IPS-18a (cell line): ENCODE measurements around the gene GABRR1.

ENCODE experiments used
- H3K27ac ChIP-seq: one replicate; pipeline ENCODE4 v1.5.1; 2013; ENCODE audit warnings: low read length
- H3K27me3 ChIP-seq: one replicate; pipeline ENCODE4 v1.6.1; 2013; ENCODE audit warnings: mild to moderate bottlenecking, low read length; ENCODE audit not compliant: control insufficient read depth, insufficient read depth
- H3K36me3 ChIP-seq: one replicate; pipeline ENCODE4 v1.6.1; 2013; ENCODE audit warnings: low read depth, low read length; ENCODE audit not compliant: control insufficient read depth
- H3K4me1 ChIP-seq: one replicate; pipeline ENCODE4 v1.6.1; 2013; ENCODE audit warnings: low read depth, low read length; ENCODE audit not compliant: control insufficient read depth
- H3K4me3 ChIP-seq: one replicate; pipeline ENCODE4 v1.5.1; 2013; ENCODE audit warnings: low read length
- H3K9ac ChIP-seq: one replicate; pipeline ENCODE4 v1.6.1; 2013; ENCODE audit warnings: mild to moderate bottlenecking, low read length, moderate library complexity
- H3K9me3 ChIP-seq: one replicate; pipeline ENCODE4 v1.6.1; 2013; ENCODE audit warnings: low read depth, low read length; ENCODE audit not compliant: control insufficient read depth

Gene GABRR1

DNA sequence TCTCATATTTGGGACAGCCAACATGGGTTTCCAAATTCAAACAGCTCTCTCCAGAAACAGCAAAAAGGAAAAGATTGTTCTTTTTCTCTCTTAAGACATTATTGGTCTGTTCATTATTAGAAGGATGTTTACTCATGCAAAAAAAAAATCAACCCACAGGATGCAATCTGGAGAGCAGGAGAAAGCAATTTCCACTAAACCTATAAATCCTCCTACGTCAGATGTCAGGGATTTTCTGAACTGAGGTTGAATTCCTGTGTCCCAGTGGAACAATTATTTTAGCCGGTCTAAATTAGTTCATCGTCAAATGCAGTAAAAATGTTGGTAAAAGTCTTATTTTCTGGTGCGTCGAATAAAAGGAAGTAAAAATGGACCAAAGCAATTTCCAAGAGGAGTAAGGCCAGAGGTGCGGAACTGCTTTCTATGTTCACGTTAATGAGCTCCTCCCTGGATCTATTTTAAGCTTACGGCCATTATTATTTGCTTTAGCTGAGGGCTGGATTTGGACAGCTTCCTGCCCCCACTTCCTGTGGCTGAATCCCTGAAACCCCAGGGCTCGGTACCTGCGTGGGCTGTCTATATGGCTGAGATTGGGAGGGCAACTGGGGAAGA, at the start of gene GABRR1:
Gene GABRR1, minus strand, starts transcription at position 60 of the 612 bp plus-strand sequence. Its CDS starts 36 bp downstream, at position 24.
- no peak within 1 kb of the TSS for H3K4me3 ChIP-seq
- H3K9ac ChIP-seq, result no peak within 1 kb of the TSS
- H3K9me3 ChIP-seq, result no peaks in the 10 kb centered on the region
- no peaks in the 10 kb centered on the region for H3K27me3 ChIP-seq
- H3K36me3 ChIP-seq, result no peaks in the 10 kb centered on the region
- H3K27ac ChIP-seq, result no peak within 1 kb of the TSS
- peaks cover 6% of the 10 kb centered on the region for H3K4me1 ChIP-seq

DNA sequence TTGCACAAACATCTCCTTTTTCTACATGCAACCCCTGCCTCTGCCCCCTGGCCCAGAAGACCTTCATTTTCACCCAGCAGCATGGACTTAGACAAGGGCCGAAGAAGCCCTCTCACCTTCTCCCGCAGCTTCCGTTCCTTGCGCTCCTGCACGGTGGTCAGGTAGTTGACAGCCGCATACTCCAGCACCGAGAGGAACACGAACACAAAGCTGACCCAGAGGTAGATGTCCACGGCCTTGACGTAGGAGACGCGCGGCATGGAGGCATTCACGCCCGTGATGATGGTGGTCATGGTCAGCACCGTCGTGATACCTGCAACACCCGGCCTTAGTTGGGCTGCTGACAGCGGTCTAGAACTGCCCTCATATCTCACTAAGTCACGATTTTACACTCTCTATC, 47.1 kb upstream of the GABRR1 start:
- H3K9ac ChIP-seq, result no peak overlapping the region
- no peaks in the 10 kb centered on the region for H3K4me1 ChIP-seq
- H3K27ac ChIP-seq, result no peak overlapping the region
- H3K36me3 ChIP-seq, result no peaks in the 10 kb centered on the region
- H3K27me3 ChIP-seq, result no peaks in the 10 kb centered on the region
- no peak overlapping the region for H3K4me3 ChIP-seq
- no peaks in the 10 kb centered on the region for H3K9me3 ChIP-seq

DNA sequence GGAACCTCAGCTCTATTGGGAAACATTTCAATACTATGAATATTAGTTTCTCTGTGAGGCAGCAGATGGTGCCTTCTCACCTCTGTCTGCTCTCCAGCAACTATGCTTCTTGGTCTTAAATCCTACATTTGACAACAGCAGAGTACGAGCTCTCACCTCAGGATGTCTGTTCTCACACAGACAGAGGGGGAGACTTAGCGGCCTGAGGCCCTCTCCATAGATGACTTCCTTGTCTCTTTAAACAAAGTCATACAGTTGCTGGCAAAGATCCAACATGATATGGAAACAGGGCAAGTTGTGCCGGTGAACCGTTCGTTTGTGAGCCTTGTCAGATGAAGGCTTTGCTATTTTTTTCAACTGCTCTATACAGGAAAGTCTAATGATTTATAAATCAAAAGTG, 43.7 kb upstream of the GABRR1 start:
- H3K4me1 ChIP-seq, result no peaks in the 10 kb centered on the region
- H3K4me3 ChIP-seq, result no peak overlapping the region
- H3K9ac ChIP-seq, result no peak overlapping the region
- H3K36me3 ChIP-seq, result no peaks in the 10 kb centered on the region
- no peak overlapping the region for H3K27ac ChIP-seq
- H3K9me3 ChIP-seq, result no peaks in the 10 kb centered on the region
- no peaks in the 10 kb centered on the region for H3K27me3 ChIP-seq

DNA sequence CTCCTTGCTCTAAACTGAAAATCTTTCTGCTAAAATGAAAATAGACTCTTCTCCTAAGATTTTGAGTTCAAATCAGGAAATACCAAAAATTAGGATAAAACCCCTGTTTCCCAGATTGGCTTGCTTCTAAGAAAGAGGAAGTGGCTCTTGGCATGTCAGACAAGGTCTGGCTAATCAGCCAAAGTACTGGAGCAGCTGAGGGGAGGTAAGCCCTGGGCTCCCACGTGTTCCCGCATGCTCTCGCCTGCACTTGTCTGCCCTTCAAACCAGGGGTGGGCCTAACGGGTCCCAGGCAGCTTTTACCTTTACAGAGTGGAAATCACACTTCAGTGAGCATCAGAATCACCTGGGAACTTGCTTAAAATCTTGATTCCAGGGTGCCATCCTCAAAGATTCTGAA, 43.2 kb upstream of the GABRR1 start:
- no peak overlapping the region for H3K27ac ChIP-seq
- H3K4me1 ChIP-seq, result no peaks in the 10 kb centered on the region
- no peaks in the 10 kb centered on the region for H3K27me3 ChIP-seq
- no peaks in the 10 kb centered on the region for H3K9me3 ChIP-seq
- no peaks in the 10 kb centered on the region for H3K36me3 ChIP-seq
- no peak overlapping the region for H3K4me3 ChIP-seq
- no peak overlapping the region for H3K9ac ChIP-seq

DNA sequence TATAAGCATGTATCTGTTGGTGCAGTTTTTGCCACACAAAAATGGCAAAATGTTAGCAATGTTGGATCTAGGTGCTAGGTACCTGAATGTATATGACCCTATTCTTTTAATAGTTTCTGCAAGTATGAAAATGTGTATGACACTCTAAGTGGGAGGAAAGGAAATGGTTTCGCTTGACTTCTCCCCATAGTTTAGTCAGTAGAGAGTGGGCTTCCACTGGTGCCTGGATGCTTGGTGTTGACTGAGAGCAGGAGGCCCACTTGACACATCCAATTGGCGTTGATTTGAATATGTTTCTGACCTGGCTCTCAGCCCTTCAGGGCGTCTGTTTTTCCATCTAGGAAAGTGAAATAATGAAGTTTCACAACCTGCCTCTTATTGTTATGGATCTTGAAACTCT, 41.8 kb upstream of the GABRR1 start:
- no peaks in the 10 kb centered on the region for H3K4me1 ChIP-seq
- H3K27me3 ChIP-seq, result no peaks in the 10 kb centered on the region
- no peak overlapping the region for H3K9ac ChIP-seq
- no peaks in the 10 kb centered on the region for H3K9me3 ChIP-seq
- no peaks in the 10 kb centered on the region for H3K36me3 ChIP-seq
- H3K4me3 ChIP-seq, result no peak overlapping the region
- no peak overlapping the region for H3K27ac ChIP-seq

DNA sequence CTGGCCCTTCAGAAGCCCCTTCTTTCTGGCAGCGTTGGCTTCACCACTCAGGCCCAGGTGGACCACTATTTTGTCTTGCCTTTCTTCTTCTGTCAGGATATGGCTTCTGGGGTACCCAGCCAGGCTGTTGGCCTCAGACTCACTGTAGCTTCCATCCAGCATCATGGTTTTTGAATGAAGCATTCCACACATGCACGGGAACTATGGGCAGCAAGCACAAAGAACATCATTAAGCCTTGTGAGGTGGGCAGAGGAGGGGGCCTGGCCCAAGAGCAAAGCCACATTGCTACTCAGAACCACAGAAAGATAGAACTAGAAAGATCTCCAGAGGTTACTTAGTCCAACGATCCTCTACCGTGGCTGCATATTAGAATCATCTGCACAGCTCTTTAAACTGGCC, 40.6 kb upstream of the GABRR1 start:
- Histone ChIP-seq H3K36me3 (no peaks in the 10 kb centered on the region), H3K9me3 (no peaks in the 10 kb centered on the region), H3K27me3 (no peaks in the 10 kb centered on the region), H3K4me1 (no peaks in the 10 kb centered on the region), H3K9ac (no peak overlapping the region), H3K4me3 (no peak overlapping the region), H3K27ac (no peak overlapping the region)

DNA sequence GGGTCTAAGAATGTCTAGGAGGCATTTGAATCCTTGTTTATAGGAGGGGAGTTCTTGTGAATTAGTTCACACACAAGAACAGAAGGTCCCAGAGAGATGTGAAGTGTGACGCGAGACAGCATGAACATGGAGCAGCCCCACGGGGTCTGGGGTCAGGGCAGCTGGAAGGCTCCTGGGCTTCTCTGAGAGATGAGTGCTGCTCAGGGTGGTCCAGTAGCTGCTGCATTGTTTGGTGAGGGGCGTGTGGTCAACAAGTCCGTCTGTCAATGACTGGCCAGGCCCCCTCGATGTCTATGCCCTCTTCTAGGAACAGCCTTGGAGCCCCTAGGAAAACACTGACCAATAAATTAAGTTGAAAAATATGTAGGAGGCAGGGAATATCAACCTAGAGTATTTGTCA, 40.2 kb upstream of the GABRR1 start:
- Histone ChIP-seq H3K9ac (no peak overlapping the region), H3K4me3 (no peak overlapping the region), H3K36me3 (no peaks in the 10 kb centered on the region), H3K9me3 (no peaks in the 10 kb centered on the region), H3K27me3 (no peaks in the 10 kb centered on the region), H3K27ac (no peak overlapping the region), H3K4me1 (no peaks in the 10 kb centered on the region)

DNA sequence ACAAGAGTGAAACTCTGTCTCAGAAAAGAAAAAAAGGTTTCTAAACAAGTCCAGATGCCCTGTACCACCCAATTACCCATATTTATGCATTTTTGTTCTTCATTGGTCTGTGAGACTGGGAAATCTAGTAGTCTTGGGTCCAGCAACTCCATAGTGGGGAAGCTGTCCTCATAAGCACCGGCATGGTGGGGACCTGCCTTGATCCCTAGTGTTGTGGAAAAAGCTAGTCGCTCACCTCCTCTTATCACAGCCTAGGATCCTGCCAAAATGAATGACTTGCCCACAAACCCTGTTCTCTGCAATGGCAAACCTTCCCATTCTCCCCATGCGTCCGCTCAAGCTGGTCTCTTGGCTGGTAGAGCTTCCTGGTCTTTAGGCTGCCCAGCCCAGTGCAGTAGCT, 38.3 kb upstream of the GABRR1 start:
- Histone ChIP-seq H3K9me3 (no peaks in the 10 kb centered on the region), H3K4me3 (no peak overlapping the region), H3K9ac (no peak overlapping the region), H3K27me3 (no peaks in the 10 kb centered on the region), H3K36me3 (no peaks in the 10 kb centered on the region), H3K4me1 (no peaks in the 10 kb centered on the region), H3K27ac (no peak overlapping the region)

DNA sequence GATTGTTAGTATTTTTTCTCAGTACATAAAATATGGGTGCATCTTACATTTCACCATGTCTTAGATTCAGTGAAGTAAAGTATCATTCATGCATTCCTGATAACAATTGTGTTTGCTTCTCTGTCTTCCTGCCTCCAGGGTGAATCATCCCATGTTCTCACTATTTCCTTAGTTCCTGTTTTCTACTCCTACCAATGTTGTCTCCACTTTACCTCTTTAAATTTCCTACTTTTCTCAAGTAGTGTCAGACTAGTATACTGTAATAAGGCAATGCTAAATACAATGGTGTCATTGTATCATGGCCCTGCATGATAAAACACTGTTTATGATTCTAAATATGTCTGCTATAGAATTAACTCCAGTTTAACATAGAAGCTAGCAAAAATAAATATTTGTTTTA, 37.4 kb upstream of the GABRR1 start:
- H3K36me3 ChIP-seq, result no peaks in the 10 kb centered on the region
- no peaks in the 10 kb centered on the region for H3K9me3 ChIP-seq
- H3K4me3 ChIP-seq, result no peak overlapping the region
- H3K4me1 ChIP-seq, result no peaks in the 10 kb centered on the region
- no peak overlapping the region for H3K9ac ChIP-seq
- H3K27ac ChIP-seq, result no peak overlapping the region
- H3K27me3 ChIP-seq, result no peaks in the 10 kb centered on the region

DNA sequence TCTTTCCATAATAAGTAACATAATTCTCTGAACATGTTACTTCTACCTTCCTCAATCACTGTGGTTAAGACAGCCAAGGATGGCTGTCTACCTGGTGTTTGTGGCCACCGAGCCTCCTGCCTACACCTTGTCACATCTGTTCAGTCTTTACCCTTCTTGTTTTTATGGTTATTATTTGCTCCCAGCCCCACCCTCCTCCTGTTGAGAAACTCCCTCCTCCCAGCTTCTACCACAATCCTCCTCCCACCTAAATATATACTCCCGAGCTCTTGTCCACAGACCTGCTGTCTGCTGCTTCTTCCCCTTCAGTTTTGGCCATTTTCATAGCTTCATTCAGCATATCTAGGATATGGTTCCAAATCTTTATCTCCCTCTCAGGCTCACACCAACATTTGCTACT, 35.7 kb upstream of the GABRR1 start:
- Histone ChIP-seq H3K4me1 (no peaks in the 10 kb centered on the region), H3K36me3 (no peaks in the 10 kb centered on the region), H3K27ac (no peak overlapping the region), H3K9ac (no peak overlapping the region), H3K9me3 (no peaks in the 10 kb centered on the region), H3K27me3 (no peaks in the 10 kb centered on the region), H3K4me3 (no peak overlapping the region)

DNA sequence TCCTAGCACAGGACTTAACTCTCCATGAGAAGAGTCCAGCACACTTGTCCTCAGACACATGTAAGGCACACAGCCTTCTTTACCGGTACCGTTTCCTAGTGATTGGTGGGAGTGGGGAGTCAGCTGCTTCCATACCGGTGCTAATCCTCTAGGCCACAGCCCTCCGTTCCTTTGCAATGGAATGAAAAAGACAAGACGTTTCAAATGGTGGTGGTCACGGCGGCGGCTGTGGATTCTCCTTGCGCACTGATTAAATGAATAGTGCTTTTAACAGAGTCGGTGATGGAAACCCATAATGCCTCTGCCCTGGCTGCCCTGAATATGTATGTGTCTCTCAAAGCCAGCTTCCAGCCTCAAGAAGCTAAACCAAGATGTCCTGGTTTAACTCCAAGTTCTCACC, 34.8 kb upstream of the GABRR1 start:
- no peaks in the 10 kb centered on the region for H3K36me3 ChIP-seq
- H3K4me3 ChIP-seq, result no peak overlapping the region
- no peak overlapping the region for H3K9ac ChIP-seq
- no peaks in the 10 kb centered on the region for H3K27me3 ChIP-seq
- no peaks in the 10 kb centered on the region for H3K9me3 ChIP-seq
- H3K27ac ChIP-seq, result no peak overlapping the region
- no peaks in the 10 kb centered on the region for H3K4me1 ChIP-seq

DNA sequence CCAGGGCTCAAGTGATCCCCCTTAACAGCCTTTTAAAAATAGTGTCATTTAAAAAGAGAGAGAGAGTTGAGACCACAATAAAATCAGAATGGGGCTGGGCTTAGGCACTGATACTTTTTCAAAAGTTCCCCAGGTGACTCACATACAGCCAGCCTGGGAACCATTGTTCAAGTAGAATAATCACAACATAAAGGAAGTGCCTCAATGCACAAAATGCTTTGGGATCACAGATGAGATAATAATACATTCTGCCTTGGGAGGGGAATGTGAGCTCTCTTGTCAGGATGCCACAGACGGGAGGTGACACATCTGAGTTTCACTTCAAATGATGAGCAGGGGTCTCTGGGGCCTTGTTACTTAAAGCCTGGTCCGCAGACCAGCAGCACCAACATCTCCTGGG, 34.0 kb upstream of the GABRR1 start:
- Histone ChIP-seq H3K4me1 (no peaks in the 10 kb centered on the region), H3K4me3 (no peak overlapping the region), H3K9ac (no peak overlapping the region), H3K27ac (no peak overlapping the region), H3K27me3 (no peaks in the 10 kb centered on the region), H3K36me3 (no peaks in the 10 kb centered on the region), H3K9me3 (no peaks in the 10 kb centered on the region)
